OCI-LY7 (cell line): ENCODE data around the gene ANKRD2.

ENCODE experiments used
- CTCF ChIP-seq: fragments of 200-600 bp; sonication (generic); conservative IDR thresholded peaks from 2 replicates; pipeline ENCODE4 v1.5.1; 2014; ENCODE audit warnings: mild to moderate bottlenecking, antibody characterized with exemption, low read length, moderate library complexity, mixed read lengths
- EZH2phosphoT487 ChIP-seq: fragments of 200-600 bp; sonication (generic); IDR thresholded peaks from 2 replicates; pipeline ENCODE4 v1.6.1; 2018; ENCODE audit warnings: low read depth, borderline replicate concordance, mild to moderate bottlenecking, mixed run types, antibody characterized with exemption, low read length, moderate library complexity, mixed read lengths

GRCh38 chr10:97629289-97629688 lies 56.7 kb downstream of the ANKRD2 start:
- TF ChIP-seq CTCF (no peak), EZH2phosphoT487 (no peak)
